Mesendoderm (in vitro differentiated cells): Measurements from ENCODE around the gene SSTR5.

Experiments
- DNase-seq: peaks from one replicate; pipeline ENCODE4 v3.0.0; 2013
- H2AK5ac ChIP-seq: 2 replicates; pipeline ENCODE4 v1.6.1; 2013; ENCODE audit warnings: low read length, inconsistent platforms
- H2BK120ac ChIP-seq: 2 replicates; pipeline ENCODE4 v1.6.1; 2013; ENCODE audit warnings: low read depth, mild to moderate bottlenecking, low read length, moderate library complexity, mixed read lengths
- H2BK15ac ChIP-seq: replicated peaks from 2 replicates; pipeline ENCODE4 v1.6.1; 2013; ENCODE audit warnings: low read depth, mild to moderate bottlenecking, moderate library complexity
- H2BK5ac ChIP-seq: 2 replicates; pipeline ENCODE4 v1.6.1; 2013; ENCODE audit warnings: low read length, inconsistent platforms
- H3K18ac ChIP-seq: 2 replicates; pipeline ENCODE4 v1.6.1; 2013; ENCODE audit warnings: mild to moderate bottlenecking, low read length, mixed read lengths
- H3K23ac ChIP-seq: one replicate; pipeline ENCODE4 v1.6.1; 2013; ENCODE audit warnings: low read length
- H3K27ac ChIP-seq: 2 replicates; pipeline ENCODE4 v1.5.1; 2013; ENCODE audit warnings: low read depth, mild to moderate bottlenecking, inconsistent platforms, low read length, moderate library complexity
- H3K27me3 ChIP-seq: 2 replicates; pipeline ENCODE4 v1.6.1; 2013; ENCODE audit warnings: low read length, control low read depth, mild to moderate bottlenecking, inconsistent platforms; ENCODE audit not compliant: insufficient read depth, poor library complexity
- H3K36me3 ChIP-seq: 2 replicates; pipeline ENCODE4 v1.6.1; 2013; ENCODE audit warnings: low read length, inconsistent platforms; ENCODE audit not compliant: control insufficient read depth, insufficient read depth
- H3K4ac ChIP-seq: one replicate; pipeline ENCODE4 v1.6.1; 2013; ENCODE audit warnings: low read depth, mild to moderate bottlenecking, low read length, moderate library complexity
- H3K4me1 ChIP-seq: 2 replicates; pipeline ENCODE4 v1.6.1; 2013; ENCODE audit warnings: low read depth, low read length, inconsistent platforms; ENCODE audit not compliant: control insufficient read depth
- H3K4me2 ChIP-seq: 2 replicates; pipeline ENCODE4 v1.6.1; 2013; ENCODE audit warnings: low read length
- H3K4me3 ChIP-seq: 2 replicates; pipeline ENCODE4 v1.5.1; 2013; ENCODE audit warnings: mild to moderate bottlenecking, low read length
- H3K56ac ChIP-seq: one replicate; pipeline ENCODE4 v1.6.1; 2013; ENCODE audit warnings: low read length
- H3K79me1 ChIP-seq: 2 replicates; pipeline ENCODE4 v1.6.1; 2013; ENCODE audit warnings: low read length, inconsistent platforms
- H3K79me2 ChIP-seq: 2 replicates; pipeline ENCODE4 v1.6.1; 2013; ENCODE audit warnings: mild to moderate bottlenecking, low read length; ENCODE audit not compliant: control insufficient read depth, insufficient read depth
- H3K9ac ChIP-seq: 2 replicates; pipeline ENCODE4 v1.6.1; 2013; ENCODE audit warnings: low read length, inconsistent platforms
- H4K5ac ChIP-seq: one replicate; pipeline ENCODE4 v1.6.1; 2013; ENCODE audit warnings: low read length
- H4K8ac ChIP-seq: one replicate; pipeline ENCODE4 v1.6.1; 2013; ENCODE audit warnings: low read depth, mild to moderate bottlenecking, control low read depth, low read length, moderate library complexity
- WGBS: extraction: QIAGEN DNeasy Blood & Tissue Kit; methylation state at CpG from one replicate; pipeline ENCODE4 v1.1.7; 2013; ENCODE audit warnings: low lambda C conversion rate, missing lambda C conversion rate; ENCODE audit not compliant: insufficient coverage; ENCODE audit errors: extremely low coverage; 5-methylcytosine and 5-hydroxymethylcytosine counted together

SSTR5 gene

DNA sequence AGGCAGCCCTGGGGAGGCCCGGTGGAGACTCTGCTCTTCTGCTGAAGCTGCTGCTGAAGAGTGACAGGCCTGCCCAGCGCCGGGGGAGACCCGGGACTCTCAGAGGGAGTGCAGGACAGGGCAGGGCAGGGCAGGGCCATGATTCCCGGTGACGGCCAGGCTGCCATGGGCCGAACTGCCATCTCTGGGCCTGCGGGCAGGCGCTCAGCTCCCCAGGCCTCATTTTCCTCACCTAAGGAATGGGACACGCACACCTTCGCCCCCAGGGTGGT is 22.6 kb upstream of the SSTR5 start:
- Histone ChIP-seq H2AK5ac (no peak overlapping the region), H3K36me3 (no peaks in the 10 kb centered on the region), H2BK120ac (no peak overlapping the region), H3K79me1 (no peaks in the 10 kb centered on the region), H3K4ac (no peak overlapping the region), H3K79me2 (no peaks in the 10 kb centered on the region), H2BK5ac (no peak overlapping the region), H3K27ac (no peak overlapping the region), H3K56ac (no peak overlapping the region), H3K4me3 (no peak overlapping the region), H3K27me3 (no peaks in the 10 kb centered on the region), H4K8ac (no peak overlapping the region), H3K9ac (no peak overlapping the region), H3K23ac (no peak overlapping the region), H3K4me1 (no peaks in the 10 kb centered on the region), H3K4me2 (no peak overlapping the region), H4K5ac (no peak overlapping the region), H3K18ac (no peak overlapping the region), H2BK15ac (no peak overlapping the region)
- no peak for DNase-seq
- no CpG with 5 or more reads among the region's 11 CpGs for WGBS

DNA sequence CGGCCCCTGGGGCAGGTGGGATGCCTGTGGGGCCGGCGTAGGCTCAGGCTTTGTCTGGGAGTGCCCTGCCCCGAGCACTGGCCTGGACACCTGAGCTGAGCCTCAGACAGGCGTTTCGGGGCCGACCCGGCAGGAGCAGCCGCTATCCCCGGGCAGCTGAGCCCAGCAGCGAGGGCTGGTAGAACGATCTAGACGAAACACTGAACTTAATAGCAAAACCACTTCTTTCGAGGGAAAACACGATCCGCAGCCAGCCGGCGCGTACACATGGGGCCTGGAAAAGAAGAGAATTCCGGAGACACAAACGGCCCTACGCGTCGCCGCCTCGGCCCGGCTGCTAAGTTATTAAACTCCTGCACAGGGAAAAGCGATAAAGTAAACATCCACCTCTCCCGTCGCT is 22.0 kb upstream of the SSTR5 start:
- Histone ChIP-seq H3K4me2 (no peak overlapping the region), H3K27ac (no peak overlapping the region), H2BK5ac (no peak overlapping the region), H3K56ac (no peak overlapping the region), H3K27me3 (no peaks in the 10 kb centered on the region), H2BK15ac (no peak overlapping the region), H3K23ac (no peak overlapping the region), H3K9ac (no peak overlapping the region), H3K4me3 (no peak overlapping the region), H3K18ac (no peak overlapping the region), H3K4me1 (no peaks in the 10 kb centered on the region), H3K4ac (no peak overlapping the region), H2AK5ac (no peak overlapping the region), H4K8ac (no peak overlapping the region), H2BK120ac (no peak overlapping the region), H3K79me1 (no peaks in the 10 kb centered on the region), H3K79me2 (no peaks in the 10 kb centered on the region), H4K5ac (no peak overlapping the region), H3K36me3 (no peaks in the 10 kb centered on the region)
- no CpG with 5 or more reads among the region's 30 CpGs for WGBS
- no peak for DNase-seq

GRCh38 chr16:1050921-1051320 is 21.6 kb upstream of the SSTR5 start:
- H3K4me2 ChIP-seq: no peak overlapping the region
- H3K27ac ChIP-seq: no peak overlapping the region
- no peak overlapping the region for H2AK5ac ChIP-seq
- no peak overlapping the region for H3K56ac ChIP-seq
- no peak overlapping the region for H3K4ac ChIP-seq
- no peaks in the 10 kb centered on the region for H3K79me1 ChIP-seq
- no peaks in the 10 kb centered on the region for H3K27me3 ChIP-seq
- H4K5ac ChIP-seq: no peak overlapping the region
- H2BK120ac ChIP-seq: no peak overlapping the region
- H2BK5ac ChIP-seq: no peak overlapping the region
- no CpG with 5 or more reads among the region's 15 CpGs for WGBS
- H3K18ac ChIP-seq: no peak overlapping the region
- DNase-seq: no peak
- H2BK15ac ChIP-seq: no peak overlapping the region
- no peak overlapping the region for H3K4me3 ChIP-seq
- no peaks in the 10 kb centered on the region for H3K36me3 ChIP-seq
- no peak overlapping the region for H3K9ac ChIP-seq
- no peaks in the 10 kb centered on the region for H3K79me2 ChIP-seq
- no peak overlapping the region for H3K23ac ChIP-seq
- no peaks in the 10 kb centered on the region for H3K4me1 ChIP-seq
- no peak overlapping the region for H4K8ac ChIP-seq

DNA sequence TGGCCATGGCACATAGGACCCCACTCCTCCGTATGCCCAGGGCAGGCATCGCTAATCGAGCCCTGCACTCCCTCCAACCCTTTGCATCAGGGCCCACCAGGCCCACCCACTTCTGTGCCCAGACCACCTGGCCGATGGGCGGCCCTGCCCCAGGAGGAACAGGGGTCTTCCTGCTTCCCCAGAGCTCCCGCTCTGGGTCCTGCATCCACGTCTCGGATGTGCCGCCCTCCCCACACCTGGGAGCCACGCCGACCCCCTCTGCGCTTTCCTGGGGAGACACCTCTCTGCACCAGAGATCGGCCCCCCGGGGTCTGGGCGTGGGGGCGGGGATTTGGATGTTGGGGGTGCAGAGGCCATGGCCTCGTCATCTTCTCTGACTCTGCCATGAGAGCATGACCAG is 21.1 kb upstream of the SSTR5 start:
- H3K56ac ChIP-seq: no peak overlapping the region
- no peak overlapping the region for H2BK5ac ChIP-seq
- no peaks in the 10 kb centered on the region for H3K4me1 ChIP-seq
- no peak overlapping the region for H4K8ac ChIP-seq
- no peaks in the 10 kb centered on the region for H3K27me3 ChIP-seq
- no peak overlapping the region for H3K27ac ChIP-seq
- H4K5ac ChIP-seq: no peak overlapping the region
- H3K4me3 ChIP-seq: no peak overlapping the region
- H3K79me2 ChIP-seq: no peaks in the 10 kb centered on the region
- H3K4me2 ChIP-seq: no peak overlapping the region
- no CpG with 5 or more reads among the region's 17 CpGs for WGBS
- no peak overlapping the region for H3K4ac ChIP-seq
- no peak overlapping the region for H3K23ac ChIP-seq
- no peaks in the 10 kb centered on the region for H3K36me3 ChIP-seq
- no peak overlapping the region for H2BK120ac ChIP-seq
- no peak overlapping the region for H2BK15ac ChIP-seq
- no peak overlapping the region for H3K9ac ChIP-seq
- DNase-seq: no peak
- H3K18ac ChIP-seq: no peak overlapping the region
- H2AK5ac ChIP-seq: no peak overlapping the region
- no peaks in the 10 kb centered on the region for H3K79me1 ChIP-seq

DNA sequence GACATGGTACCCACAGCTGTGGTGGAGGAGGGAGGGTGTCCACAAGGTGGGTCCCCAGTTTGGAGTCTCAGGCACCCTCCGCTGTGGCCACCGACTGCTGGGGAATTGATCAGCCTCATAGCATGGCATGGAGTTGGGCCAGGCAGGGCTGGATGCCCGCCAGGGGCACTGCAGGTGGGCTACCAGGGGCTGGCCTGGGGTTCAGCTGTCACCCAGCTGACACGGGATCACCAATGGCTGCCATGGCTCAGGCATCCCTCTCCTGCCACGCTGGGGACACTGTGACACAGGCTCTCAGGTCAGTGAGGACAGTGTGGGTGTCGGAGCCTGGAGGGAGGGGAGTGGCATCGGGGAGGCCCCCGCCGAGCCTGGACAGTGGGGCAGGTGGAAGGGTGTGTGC is 19.8 kb upstream of the SSTR5 start:
- no peaks in the 10 kb centered on the region for H3K79me2 ChIP-seq
- H3K23ac ChIP-seq: no peak overlapping the region
- H3K4me3 ChIP-seq: no peak overlapping the region
- H3K4me1 ChIP-seq: no peaks in the 10 kb centered on the region
- H3K56ac ChIP-seq: no peak overlapping the region
- H3K9ac ChIP-seq: no peak overlapping the region
- H3K27me3 ChIP-seq: no peaks in the 10 kb centered on the region
- H2BK5ac ChIP-seq: no peak overlapping the region
- no CpG with 5 or more reads among the region's 9 CpGs for WGBS
- H3K79me1 ChIP-seq: no peaks in the 10 kb centered on the region
- H3K4me2 ChIP-seq: no peak overlapping the region
- H3K4ac ChIP-seq: no peak overlapping the region
- no peak overlapping the region for H3K18ac ChIP-seq
- H4K5ac ChIP-seq: no peak overlapping the region
- no peak overlapping the region for H4K8ac ChIP-seq
- no peak overlapping the region for H3K27ac ChIP-seq
- H2BK15ac ChIP-seq: no peak overlapping the region
- no peak for DNase-seq
- H3K36me3 ChIP-seq: no peaks in the 10 kb centered on the region
- no peak overlapping the region for H2BK120ac ChIP-seq
- H2AK5ac ChIP-seq: no peak overlapping the region

DNA sequence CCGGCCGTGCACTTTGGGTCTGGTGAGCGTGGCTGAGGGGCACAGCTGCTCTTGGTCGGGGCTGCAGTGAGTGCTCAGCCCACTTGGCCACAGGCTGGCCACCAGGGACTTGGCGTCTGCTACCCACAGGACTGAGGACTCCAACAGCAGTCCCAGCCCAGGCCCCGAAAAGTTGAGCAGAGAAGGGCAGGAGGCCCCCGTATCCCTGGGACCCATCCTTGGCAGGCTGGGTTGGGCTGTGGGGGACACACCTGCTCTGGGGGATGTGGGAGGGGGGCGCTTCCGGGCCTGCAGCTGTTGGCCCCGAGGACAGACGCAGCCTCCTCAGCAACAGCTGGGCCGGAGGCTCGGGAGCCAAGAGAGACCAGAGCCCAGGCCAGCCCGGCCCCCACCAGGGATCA is 19.4 kb upstream of the SSTR5 start:
- no peak overlapping the region for H2BK5ac ChIP-seq
- no CpG with 5 or more reads among the region's 14 CpGs for WGBS

More for the DNA sequence above, 19.4 kb upstream of the SSTR5 start:
- H3K4me1 ChIP-seq: no peaks in the 10 kb centered on the region
- H3K27me3 ChIP-seq: no peaks in the 10 kb centered on the region
- DNase-seq: no peak
- no peak overlapping the region for H2AK5ac ChIP-seq
- no peak overlapping the region for H3K9ac ChIP-seq
- H2BK15ac ChIP-seq: no peak overlapping the region
- H3K79me2 ChIP-seq: no peaks in the 10 kb centered on the region
- H3K23ac ChIP-seq: no peak overlapping the region
- no peak overlapping the region for H3K18ac ChIP-seq
- H3K4ac ChIP-seq: no peak overlapping the region
- H3K27ac ChIP-seq: no peak overlapping the region
- H3K4me3 ChIP-seq: no peak overlapping the region
- H3K4me2 ChIP-seq: no peak overlapping the region
- H3K36me3 ChIP-seq: no peaks in the 10 kb centered on the region
- no peak overlapping the region for H4K8ac ChIP-seq
- no peak overlapping the region for H2BK120ac ChIP-seq
- no peak overlapping the region for H3K56ac ChIP-seq
- H3K79me1 ChIP-seq: no peaks in the 10 kb centered on the region
- H4K5ac ChIP-seq: no peak overlapping the region
